Neural cell (in vitro differentiated cells): ENCODE data around the gene ANO9. TPM values are rescaled to one million over a fixed set of nuclear protein-coding genes. Genes with fewer than 3 reads are reported as not detected.

ENCODE experiments used
- H2AFZ ChIP-seq: fragments of 200-600, 300-800 bp; sonication (generic), shearing (Covaris generic); 2 replicates; pipeline ENCODE4 v1.6.0; 2014; ENCODE audit warnings: low read depth, mild to moderate bottlenecking, antibody characterized with exemption, low read length, moderate library complexity
- H3F3A ChIP-seq: fragments of 200-600 bp; shearing (Covaris generic); 2 replicates; pipeline ENCODE4 v1.6.1; 2016; ENCODE audit warnings: mild to moderate bottlenecking, moderate library complexity, mixed read lengths, antibody characterized with exemption, low read length; ENCODE audit not compliant: insufficient read depth, poor library complexity, severe bottlenecking
- H3K27ac ChIP-seq: fragments of 200-600, 300-800 bp; sonication (generic), shearing (Covaris generic); 2 replicates; pipeline ENCODE4 v1.5.1; 2014; ENCODE audit warnings: mild to moderate bottlenecking, low read length, moderate library complexity
- H3K27me3 ChIP-seq: fragments of 300-800, 200-600 bp; sonication (generic), shearing (Covaris generic); 2 replicates; pipeline ENCODE4 v1.6.0; 2014; ENCODE audit warnings: mild to moderate bottlenecking, low read depth, low read length, moderate library complexity; ENCODE audit not compliant: insufficient read depth
- H3K36me3 ChIP-seq: fragments of 300-800, 200-600 bp; sonication (generic), shearing (Covaris generic); 2 replicates; pipeline ENCODE4 v1.5.1; 2014; ENCODE audit warnings: mild to moderate bottlenecking, antibody characterized with exemption, low read length, moderate library complexity; ENCODE audit not compliant: insufficient read depth
- H3K4me2 ChIP-seq: fragments of 300-800, 200-600 bp; sonication (generic), shearing (Covaris generic); 2 replicates; pipeline ENCODE4 v1.6.0; 2014; ENCODE audit warnings: mild to moderate bottlenecking, low read length
- H3K4me3 ChIP-seq: fragments of 300-800, 200-600 bp; sonication (generic), shearing (Covaris generic); 2 replicates; pipeline ENCODE4 v1.5.1; 2014; ENCODE audit warnings: mild to moderate bottlenecking, low read length, moderate library complexity
- H3K79me2 ChIP-seq: fragments of 200-600 bp; shearing (Covaris generic); replicated peaks from 2 replicates; pipeline ENCODE4 v1.6.0; 2014; ENCODE audit warnings: mild to moderate bottlenecking, low read length, moderate library complexity; ENCODE audit not compliant: insufficient read depth
- H3K9ac ChIP-seq: fragments of 300-800, 200-600 bp; sonication (generic), shearing (Covaris generic); 2 replicates; pipeline ENCODE4 v1.6.1; 2016; ENCODE audit warnings: mild to moderate bottlenecking, low read length, mixed read lengths
- H3K9me2 ChIP-seq: fragments of 200-600 bp; shearing (Covaris generic); 2 replicates; pipeline ENCODE4 v1.6.1; 2016; ENCODE audit warnings: mild to moderate bottlenecking, low read length, mixed read lengths; ENCODE audit not compliant: insufficient read depth
- H3K9me3 ChIP-seq: fragments of 200-600, 300-800 bp; sonication (generic), shearing (Covaris generic); 2 replicates; pipeline ENCODE4 v1.6.1; 2016; ENCODE audit warnings: mild to moderate bottlenecking, mixed run types, low read length, moderate library complexity, mixed read lengths
- H4K20me1 ChIP-seq: fragments of 200-600 bp; shearing (Covaris generic); 2 replicates; pipeline ENCODE4 v1.6.1; 2016; ENCODE audit warnings: mild to moderate bottlenecking, mixed run types; ENCODE audit not compliant: insufficient read depth
- EP300 ChIP-seq: fragments of 450-650 bp; conservative IDR thresholded peaks from 2 replicates; pipeline ENCODE4 v1.6.1; 2014; ENCODE audit warnings: antibody characterized with exemption, mild to moderate bottlenecking, moderate library complexity; ENCODE audit not compliant: poor library complexity, severe bottlenecking
- EZH2 ChIP-seq: fragments of 200-600, 300-800 bp; shearing (Covaris generic), sonication (generic); IDR thresholded peaks from 2 replicates; pipeline ENCODE4 v1.6.1; 2014; ENCODE audit warnings: antibody characterized with exemption, low read length, borderline replicate concordance, mild to moderate bottlenecking; ENCODE audit not compliant: insufficient read depth, poor library complexity, severe bottlenecking
- MXI1 ChIP-seq: fragments of 450-650 bp; conservative IDR thresholded peaks from 2 replicates; pipeline ENCODE4 v1.6.1; 2014; ENCODE audit warnings: antibody characterized with exemption, mild to moderate bottlenecking; ENCODE audit not compliant: poor library complexity, severe bottlenecking
- POLR2AphosphoS5 ChIP-seq: IDR thresholded peaks from 2 replicates; pipeline ENCODE4 v1.6.1; 2012
- RAD21 ChIP-seq: fragments of 450-650 bp; conservative IDR thresholded peaks from 2 replicates; pipeline ENCODE4 v1.6.1; 2014; ENCODE audit warnings: antibody characterized with exemption, mild to moderate bottlenecking, moderate library complexity
- SMC3 ChIP-seq: fragments of 450-650 bp; conservative IDR thresholded peaks from 2 replicates; pipeline ENCODE4 v1.6.1; 2014; ENCODE audit warnings: antibody characterized with exemption, mild to moderate bottlenecking, moderate library complexity; ENCODE audit not compliant: poor library complexity
- TAF1 ChIP-seq: IDR thresholded peaks from 2 replicates; pipeline ENCODE4 v1.6.1; 2012; ENCODE audit warnings: low read depth
- polyA plus RNA-seq: library from polyadenylated mRNA; depleted of rRNA; stranded (reverse); fragments of >200 nt; gene quantifications from 2 replicates; pipeline ENCODE4 v1.2.3, GENCODE V29; 2014
- TF ChIP-seq, protein P1 (sequence below): IDR thresholded peaks from 2 replicates; pipeline ENCODE4 v1.6.1; 2012; ENCODE audit warnings: borderline replicate concordance
- TF ChIP-seq, protein P2 (sequence below): fragments of 450-650 bp; IDR thresholded peaks from 2 replicates; pipeline ENCODE4 v1.5.1; 2014; ENCODE audit warnings: antibody characterized with exemption, mild to moderate bottlenecking, moderate library complexity; ENCODE audit not compliant: poor library complexity, severe bottlenecking

Gene ANO9
- polyA plus RNA-seq, 1 donor from 2014 or later = not detected

DNA sequence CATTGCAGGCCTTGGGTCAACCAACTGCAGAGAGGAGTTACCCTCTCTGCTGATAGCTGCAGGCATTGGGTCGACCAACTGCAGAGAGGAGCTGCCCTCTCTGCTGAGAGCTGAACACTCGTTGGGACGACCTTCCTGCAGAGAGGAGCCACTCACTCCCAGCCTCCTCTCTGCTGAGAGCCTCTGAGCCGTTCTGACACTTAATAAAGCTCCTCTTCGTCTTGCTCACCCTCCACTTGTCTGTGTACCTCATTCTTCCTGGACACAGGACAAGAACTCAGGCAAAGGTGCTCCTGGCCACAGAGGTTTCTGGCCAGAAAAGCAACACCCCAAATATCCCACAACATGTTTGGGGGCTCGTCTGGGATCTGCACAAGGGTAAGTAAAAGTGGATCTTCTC, 55.3 kb downstream of the ANO9 start:
- Histone ChIP-seq H2AFZ (no peak overlapping the region), H3K9me3 (peaks cover 2% of the 10 kb centered on the region), H3K27me3 (no peaks in the 10 kb centered on the region), H3K27ac (no peak overlapping the region), H3K4me2 (no peak overlapping the region), H3K4me3 (no peak overlapping the region), H4K20me1 (no peaks in the 10 kb centered on the region), H3K9ac (no peak overlapping the region), H3K79me2 (no peaks in the 10 kb centered on the region), H3K36me3 (no peaks in the 10 kb centered on the region), H3K9me2 (no peaks in the 10 kb centered on the region), H3F3A (no peaks in the 10 kb centered on the region)
- TF ChIP-seq, protein P1, sequence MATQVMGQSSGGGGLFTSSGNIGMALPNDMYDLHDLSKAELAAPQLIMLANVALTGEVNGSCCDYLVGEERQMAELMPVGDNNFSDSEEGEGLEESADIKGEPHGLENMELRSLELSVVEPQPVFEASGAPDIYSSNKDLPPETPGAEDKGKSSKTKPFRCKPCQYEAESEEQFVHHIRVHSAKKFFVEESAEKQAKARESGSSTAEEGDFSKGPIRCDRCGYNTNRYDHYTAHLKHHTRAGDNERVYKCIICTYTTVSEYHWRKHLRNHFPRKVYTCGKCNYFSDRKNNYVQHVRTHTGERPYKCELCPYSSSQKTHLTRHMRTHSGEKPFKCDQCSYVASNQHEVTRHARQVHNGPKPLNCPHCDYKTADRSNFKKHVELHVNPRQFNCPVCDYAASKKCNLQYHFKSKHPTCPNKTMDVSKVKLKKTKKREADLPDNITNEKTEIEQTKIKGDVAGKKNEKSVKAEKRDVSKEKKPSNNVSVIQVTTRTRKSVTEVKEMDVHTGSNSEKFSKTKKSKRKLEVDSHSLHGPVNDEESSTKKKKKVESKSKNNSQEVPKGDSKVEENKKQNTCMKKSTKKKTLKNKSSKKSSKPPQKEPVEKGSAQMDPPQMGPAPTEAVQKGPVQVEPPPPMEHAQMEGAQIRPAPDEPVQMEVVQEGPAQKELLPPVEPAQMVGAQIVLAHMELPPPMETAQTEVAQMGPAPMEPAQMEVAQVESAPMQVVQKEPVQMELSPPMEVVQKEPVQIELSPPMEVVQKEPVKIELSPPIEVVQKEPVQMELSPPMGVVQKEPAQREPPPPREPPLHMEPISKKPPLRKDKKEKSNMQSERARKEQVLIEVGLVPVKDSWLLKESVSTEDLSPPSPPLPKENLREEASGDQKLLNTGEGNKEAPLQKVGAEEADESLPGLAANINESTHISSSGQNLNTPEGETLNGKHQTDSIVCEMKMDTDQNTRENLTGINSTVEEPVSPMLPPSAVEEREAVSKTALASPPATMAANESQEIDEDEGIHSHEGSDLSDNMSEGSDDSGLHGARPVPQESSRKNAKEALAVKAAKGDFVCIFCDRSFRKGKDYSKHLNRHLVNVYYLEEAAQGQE = no peak
- TF ChIP-seq EZH2 (no peak), POLR2AphosphoS5 (no peak), MXI1 (no peak), TAF1 (no peak)

DNA sequence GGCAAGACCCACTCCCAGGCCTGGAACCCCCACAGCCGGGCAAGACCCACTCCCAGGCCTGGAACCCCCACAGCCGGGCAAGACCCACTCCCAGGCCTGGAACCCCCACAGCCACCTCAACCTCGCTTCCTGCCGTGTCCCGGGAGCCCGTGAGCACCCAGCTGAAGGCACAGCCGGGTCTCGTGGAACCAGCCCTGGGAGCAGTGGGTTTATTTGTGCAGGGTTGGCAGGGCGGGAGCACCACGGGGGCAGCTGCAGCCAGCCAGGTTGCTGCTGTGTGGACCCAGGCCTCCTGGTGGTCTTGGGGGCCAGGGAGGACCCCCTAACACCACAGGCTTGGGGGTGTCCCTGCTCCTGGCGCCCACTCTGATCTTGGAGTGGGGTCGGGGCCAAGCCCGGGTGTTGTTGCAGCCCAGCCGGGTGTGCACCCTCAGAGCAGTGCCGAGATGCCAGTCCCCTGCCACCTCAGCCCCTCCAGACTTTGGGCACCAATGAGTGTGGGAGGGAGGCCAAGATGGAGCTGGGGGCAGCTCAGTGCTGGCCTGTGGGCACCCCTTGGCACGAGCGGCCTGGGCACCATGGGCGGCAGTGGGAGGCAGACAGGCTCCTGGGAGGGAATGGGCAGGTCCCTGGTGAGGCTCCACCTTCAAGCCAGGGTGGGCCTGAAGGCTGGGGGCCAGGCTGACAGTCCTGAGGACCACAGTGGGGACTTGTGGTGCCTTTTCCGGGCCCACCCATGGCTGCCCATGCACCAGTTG, 56.0 kb downstream of the ANO9 start:
- Histone ChIP-seq H3K27ac (no peak overlapping the region), H3K9me2 (no peaks in the 10 kb centered on the region), H3K79me2 (no peaks in the 10 kb centered on the region), H3K4me3 (no peak overlapping the region), H4K20me1 (no peaks in the 10 kb centered on the region), H3K36me3 (no peaks in the 10 kb centered on the region), H3K27me3 (no peaks in the 10 kb centered on the region), H3K9ac (no peak overlapping the region), H3K4me2 (no peak overlapping the region), H3K9me3 (peaks cover 2% of the 10 kb centered on the region), H3F3A (no peaks in the 10 kb centered on the region), H2AFZ (no peak overlapping the region)
- TF ChIP-seq SMC3 (no peak), RAD21 (no peak), POLR2AphosphoS5 (no peak)

DNA sequence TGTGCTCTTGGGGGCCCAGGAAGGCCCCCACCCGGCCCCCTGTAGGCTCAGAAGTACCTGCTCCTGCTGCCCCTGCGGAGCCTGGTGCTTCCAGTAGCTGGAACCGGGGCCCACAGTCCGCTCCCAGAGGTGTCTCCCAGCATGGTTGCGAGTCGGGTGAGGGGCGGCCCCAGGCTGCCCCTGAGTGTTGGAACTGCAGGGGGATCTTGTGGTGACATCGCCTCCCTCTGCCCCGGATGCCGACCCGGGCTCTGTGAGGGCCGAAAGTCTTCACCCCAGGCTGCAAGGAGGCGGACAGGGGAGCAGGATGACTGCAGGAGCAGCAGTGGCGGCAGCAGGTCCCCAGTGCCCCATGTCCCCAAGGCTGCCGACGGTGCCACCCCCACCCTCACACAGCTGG, 57.3 kb downstream of the ANO9 start:
- no peak for TF ChIP-seq EZH2
- TF ChIP-seq TAF1 = no peak
- TF ChIP-seq, protein P2, sequence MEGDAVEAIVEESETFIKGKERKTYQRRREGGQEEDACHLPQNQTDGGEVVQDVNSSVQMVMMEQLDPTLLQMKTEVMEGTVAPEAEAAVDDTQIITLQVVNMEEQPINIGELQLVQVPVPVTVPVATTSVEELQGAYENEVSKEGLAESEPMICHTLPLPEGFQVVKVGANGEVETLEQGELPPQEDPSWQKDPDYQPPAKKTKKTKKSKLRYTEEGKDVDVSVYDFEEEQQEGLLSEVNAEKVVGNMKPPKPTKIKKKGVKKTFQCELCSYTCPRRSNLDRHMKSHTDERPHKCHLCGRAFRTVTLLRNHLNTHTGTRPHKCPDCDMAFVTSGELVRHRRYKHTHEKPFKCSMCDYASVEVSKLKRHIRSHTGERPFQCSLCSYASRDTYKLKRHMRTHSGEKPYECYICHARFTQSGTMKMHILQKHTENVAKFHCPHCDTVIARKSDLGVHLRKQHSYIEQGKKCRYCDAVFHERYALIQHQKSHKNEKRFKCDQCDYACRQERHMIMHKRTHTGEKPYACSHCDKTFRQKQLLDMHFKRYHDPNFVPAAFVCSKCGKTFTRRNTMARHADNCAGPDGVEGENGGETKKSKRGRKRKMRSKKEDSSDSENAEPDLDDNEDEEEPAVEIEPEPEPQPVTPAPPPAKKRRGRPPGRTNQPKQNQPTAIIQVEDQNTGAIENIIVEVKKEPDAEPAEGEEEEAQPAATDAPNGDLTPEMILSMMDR = no peak
- no peak for TF ChIP-seq MXI1
- TF ChIP-seq RAD21 = no peak
- TF ChIP-seq, protein P1 = no peak
- TF ChIP-seq EP300 = no peak
- TF ChIP-seq POLR2AphosphoS5 = no peak
- TF ChIP-seq SMC3 = no peak
- H3K9me2 ChIP-seq = no peaks in the 10 kb centered on the region
- no peaks in the 10 kb centered on the region for H3K79me2 ChIP-seq
- H2AFZ ChIP-seq = no peak overlapping the region
- no peaks in the 10 kb centered on the region for H4K20me1 ChIP-seq
- H3K27ac ChIP-seq = no peak overlapping the region
- H3K36me3 ChIP-seq = no peaks in the 10 kb centered on the region
- H3K4me3 ChIP-seq = no peak overlapping the region
- H3F3A ChIP-seq = no peaks in the 10 kb centered on the region
- H3K4me2 ChIP-seq = no peak overlapping the region
- H3K9ac ChIP-seq = no peak overlapping the region
- H3K27me3 ChIP-seq = no peaks in the 10 kb centered on the region
- peaks cover 8% of the 10 kb centered on the region for H3K9me3 ChIP-seq
